NOMO-1 treated with DMSO at 0.1 percent for 48 hours (cell line): ENCODE results near the gene FBN1.

Experiments
- DNase-seq: peaks from one replicate; lab custom pipeline; 2025; ENCODE audit not compliant: unreplicated experiment; lab: John Stamatoyannopoulos, UW

The FBN1 gene

GRCh38 chr15:48645558-48646330, at the start of gene FBN1:
TSS of gene FBN1 (minus strand) at chr15:48645709. CDS start at chr15:48644769, 940 bp downstream.
- no peak for DNase-seq

GRCh38 chr15:48693484-48693883, 48.0 kb upstream of the FBN1 start:
- DNase-seq = no peak

GRCh38 chr15:48688493-48688892, 43.0 kb upstream of the FBN1 start:
- no peak for DNase-seq

- DNase-seq = no peak
Observed at GRCh38 chr15:48683991-48684765, 38.7 kb upstream of the FBN1 start.

GRCh38 chr15:48682942-48683651, 37.6 kb upstream of the FBN1 start:
- DNase-seq = no peak

GRCh38 chr15:48681353-48681752, 35.8 kb upstream of the FBN1 start:
- DNase-seq = no peak

- DNase-seq = no peak
Observed at GRCh38 chr15:48680841-48681240, 35.3 kb upstream of the FBN1 start.

GRCh38 chr15:48679952-48680351, 34.4 kb upstream of the FBN1 start:
- DNase-seq = no peak

GRCh38 chr15:48678851-48679250, 33.3 kb upstream of the FBN1 start:
- DNase-seq = no peak

GRCh38 chr15:48677821-48678220, 32.3 kb upstream of the FBN1 start:
- DNase-seq = no peak

- DNase-seq = no peak
Observed at GRCh38 chr15:48675436-48675835, 29.9 kb upstream of the FBN1 start.

GRCh38 chr15:48674876-48675275, 29.4 kb upstream of the FBN1 start:
- DNase-seq = no peak

GRCh38 chr15:48672206-48672605, 26.7 kb upstream of the FBN1 start:
- no peak for DNase-seq

- DNase-seq = no peak
Observed at GRCh38 chr15:48671103-48672022, 25.9 kb upstream of the FBN1 start.

GRCh38 chr15:48667701-48668100, 22.2 kb upstream of the FBN1 start:
- no peak for DNase-seq

- DNase-seq = no peak
Observed at GRCh38 chr15:48664436-48664835, 18.9 kb upstream of the FBN1 start.

- no peak for DNase-seq
Observed at GRCh38 chr15:48657950-48658591, 12.6 kb upstream of the FBN1 start.

- DNase-seq = no peak
Observed at GRCh38 chr15:48654801-48655200, 9.3 kb upstream of the FBN1 start.

GRCh38 chr15:48653913-48654670, 8.6 kb upstream of the FBN1 start:
- DNase-seq = no peak
